GM21367 (cell line): ENCODE data around the gene MAPK8IP2.
"Not testable (repeated sequence)": the region's sequence is repeated elsewhere in the genome, so short reads cannot be mapped to it uniquely, and the experiment has no call there.

Source experiments
- ATAC-seq: cut with Tn5 transposase; IDR thresholded peaks from one replicate; pipeline ENCODE4 v1.9.1; 2021; ENCODE audit not compliant: unreplicated experiment

Gene MAPK8IP2

DNA sequence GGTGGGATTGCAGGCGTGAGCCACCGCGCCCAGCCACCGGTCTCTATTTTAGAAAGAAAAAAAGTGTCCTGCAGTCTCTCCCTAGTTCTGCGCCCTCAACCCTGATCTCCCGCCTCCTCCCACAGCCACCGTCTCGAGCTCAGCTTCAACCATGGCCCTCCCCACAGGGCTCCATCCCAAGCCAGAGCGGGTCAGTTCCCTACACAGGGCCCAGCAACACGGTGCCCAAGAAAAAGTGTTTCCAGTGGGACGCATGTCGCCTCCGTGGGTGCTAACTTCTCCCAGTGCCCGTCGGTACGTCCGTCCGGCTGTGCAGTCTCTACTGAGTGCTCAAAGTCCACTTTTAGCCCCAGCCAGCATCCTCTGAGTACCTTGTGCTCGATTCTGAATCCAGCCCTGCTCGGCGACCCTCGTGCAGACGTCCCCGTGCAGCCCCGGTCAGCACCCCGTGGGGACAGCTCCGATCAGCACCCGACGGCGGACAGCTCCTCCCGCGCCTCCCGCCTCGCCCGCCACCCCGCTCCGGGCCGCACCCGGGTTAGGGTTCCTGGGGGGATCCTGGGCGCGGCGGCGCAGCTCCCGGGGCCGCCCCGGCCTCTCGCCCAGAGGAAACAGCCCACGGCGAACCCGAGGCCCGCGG lies 657 bp upstream of the MAPK8IP2 start:
- ATAC-seq, result no peak

DNA sequence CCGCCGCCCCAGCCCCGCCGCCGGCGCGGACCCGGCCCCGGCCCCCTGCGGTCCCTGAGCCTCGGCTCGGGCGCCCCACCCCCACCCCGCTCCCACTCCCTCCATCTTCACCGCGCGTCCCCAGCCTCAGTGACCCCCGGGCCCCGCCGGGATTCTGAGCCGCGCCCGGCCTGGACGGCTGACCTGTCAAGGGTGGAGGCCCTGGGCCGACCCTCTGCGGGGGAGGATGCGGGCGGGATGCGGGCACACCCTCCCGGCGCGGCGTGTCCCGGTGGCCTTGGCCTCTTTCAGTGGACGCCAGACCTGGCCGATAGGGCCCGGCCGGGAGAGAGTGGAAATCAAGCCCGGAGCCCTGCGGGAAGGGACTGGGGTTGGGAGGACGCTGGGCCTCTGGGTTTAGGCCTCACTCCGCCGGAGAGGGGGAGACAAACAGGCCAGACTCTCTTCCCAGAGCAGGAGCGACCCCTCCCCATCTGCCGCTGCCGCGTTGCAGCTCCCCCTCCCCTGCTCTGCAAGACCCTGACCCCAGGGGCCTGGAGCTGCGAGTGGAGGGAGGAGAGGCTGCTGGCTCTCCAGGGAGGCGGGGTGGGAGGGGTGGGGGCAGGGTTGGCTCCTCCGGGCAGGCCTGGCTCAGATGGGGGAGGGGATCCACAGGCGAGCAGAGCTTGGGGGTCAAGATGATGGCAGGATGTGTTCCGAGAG lies 525 bp downstream of the MAPK8IP2 start:
- no peak for ATAC-seq

DNA sequence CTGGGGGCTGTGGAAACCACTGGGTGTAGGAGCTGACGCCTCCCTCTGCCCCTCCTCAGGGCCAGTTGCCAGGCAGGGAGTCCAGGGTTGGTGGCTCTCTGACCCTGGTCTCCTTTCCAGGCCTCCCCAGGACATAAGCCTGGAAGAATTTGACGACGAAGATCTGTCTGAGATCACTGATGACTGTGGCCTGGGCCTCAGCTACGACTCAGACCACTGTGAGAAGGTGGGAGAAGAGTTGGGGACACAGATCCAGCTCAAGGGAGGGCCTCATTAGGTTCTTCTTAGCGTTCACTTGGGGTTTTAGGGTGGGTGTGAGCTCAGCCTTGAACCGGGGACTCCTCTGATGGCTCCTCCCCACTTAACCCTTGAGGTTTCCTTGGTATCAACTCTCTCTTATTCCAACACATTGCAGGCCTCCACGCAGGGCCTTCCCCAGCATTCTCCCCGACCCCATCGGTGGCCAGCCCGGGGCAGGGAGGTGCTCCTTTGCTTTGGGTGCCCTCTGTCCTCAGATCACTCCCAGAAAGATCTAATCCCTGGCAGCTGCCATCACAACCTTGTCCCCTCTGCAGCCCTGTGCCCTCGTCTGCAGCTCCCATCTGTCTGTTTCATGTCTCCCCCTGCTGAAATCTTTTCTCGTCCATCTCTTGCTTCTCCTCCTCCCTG lies 1.2 kb downstream of the MAPK8IP2 start:
- ATAC-seq, result no peak

DNA sequence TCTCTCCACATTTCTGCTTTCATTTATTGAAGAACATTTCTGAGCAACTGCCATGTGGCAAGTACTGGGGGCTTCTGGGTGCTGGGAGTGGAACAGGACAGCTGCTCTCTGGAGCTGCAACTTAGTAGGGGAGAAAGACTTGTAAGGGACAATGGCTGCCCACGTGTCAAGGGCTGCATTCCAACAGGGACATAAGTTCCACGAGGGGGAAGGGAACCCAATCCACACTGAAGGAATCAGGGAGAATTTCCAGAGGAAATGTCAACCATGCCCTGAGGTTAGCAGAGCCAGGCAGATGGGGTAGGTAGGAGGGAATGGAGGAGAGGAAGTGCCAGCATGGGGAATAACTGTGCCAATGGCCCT lies 1.7 kb downstream of the MAPK8IP2 start:
- no peak for ATAC-seq

DNA sequence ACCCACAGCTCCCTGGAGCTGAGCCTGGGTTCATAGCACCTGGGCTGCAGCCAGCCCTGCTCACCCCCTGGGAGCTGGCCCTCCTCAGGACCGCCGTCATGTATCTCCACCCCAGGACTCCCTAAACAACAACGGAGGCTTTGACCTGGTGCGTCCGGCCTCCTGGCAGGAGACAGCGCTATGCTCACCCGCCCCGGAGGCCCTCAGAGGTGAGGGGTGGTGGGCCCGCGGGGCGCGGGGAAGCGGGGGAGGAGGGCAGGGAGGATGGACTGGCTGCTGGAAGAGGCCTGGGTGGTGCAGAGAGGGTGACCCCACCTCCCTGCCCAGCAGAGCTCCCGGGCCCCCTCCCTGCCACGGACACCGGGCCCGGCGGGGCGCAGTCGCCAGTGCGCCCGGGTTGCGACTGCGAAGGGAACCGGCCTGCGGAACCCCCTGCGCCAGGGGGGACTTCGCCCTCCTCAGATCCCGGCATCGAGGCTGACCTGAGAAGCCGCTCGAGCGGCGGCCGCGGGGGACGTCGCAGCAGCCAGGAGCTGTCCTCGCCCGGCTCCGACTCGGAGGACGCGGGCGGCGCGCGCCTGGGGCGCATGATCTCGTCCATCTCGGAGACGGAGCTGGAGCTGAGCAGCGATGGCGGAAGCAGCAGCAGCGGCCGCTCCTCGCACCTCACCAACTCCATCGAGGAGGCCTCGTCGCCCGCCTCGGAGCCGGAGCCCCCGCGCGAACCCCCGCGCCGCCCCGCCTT lies 3.1 kb downstream of the MAPK8IP2 start:
- no peak for ATAC-seq

DNA sequence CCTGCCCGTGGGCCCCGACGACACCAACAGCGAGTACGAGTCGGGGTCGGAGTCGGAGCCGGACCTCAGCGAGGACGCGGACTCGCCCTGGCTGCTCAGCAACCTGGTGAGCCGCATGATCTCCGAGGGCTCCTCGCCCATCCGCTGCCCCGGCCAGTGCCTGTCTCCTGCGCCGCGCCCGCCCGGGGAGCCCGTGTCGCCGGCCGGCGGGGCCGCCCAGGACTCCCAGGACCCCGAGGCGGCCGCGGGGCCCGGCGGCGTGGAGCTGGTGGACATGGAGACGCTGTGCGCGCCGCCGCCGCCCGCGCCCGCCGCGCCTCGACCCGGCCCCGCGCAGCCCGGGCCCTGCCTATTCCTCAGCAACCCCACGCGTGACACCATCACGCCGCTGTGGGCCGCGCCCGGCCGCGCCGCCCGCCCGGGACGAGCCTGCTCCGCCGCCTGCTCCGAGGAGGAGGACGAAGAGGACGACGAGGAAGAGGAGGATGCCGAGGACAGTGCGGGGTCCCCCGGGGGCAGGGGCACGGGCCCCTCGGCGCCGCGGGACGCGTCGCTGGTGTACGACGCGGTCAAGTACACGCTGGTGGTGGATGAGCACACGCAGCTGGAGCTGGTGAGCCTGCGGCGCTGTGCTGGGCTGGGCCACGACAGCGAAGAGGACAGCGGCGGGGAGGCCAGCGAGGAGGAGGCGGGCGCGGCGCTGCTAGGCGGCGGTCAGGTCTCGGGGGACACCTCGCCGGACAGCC lies 3.8 kb downstream of the MAPK8IP2 start:
- ATAC-seq, result no peak

DNA sequence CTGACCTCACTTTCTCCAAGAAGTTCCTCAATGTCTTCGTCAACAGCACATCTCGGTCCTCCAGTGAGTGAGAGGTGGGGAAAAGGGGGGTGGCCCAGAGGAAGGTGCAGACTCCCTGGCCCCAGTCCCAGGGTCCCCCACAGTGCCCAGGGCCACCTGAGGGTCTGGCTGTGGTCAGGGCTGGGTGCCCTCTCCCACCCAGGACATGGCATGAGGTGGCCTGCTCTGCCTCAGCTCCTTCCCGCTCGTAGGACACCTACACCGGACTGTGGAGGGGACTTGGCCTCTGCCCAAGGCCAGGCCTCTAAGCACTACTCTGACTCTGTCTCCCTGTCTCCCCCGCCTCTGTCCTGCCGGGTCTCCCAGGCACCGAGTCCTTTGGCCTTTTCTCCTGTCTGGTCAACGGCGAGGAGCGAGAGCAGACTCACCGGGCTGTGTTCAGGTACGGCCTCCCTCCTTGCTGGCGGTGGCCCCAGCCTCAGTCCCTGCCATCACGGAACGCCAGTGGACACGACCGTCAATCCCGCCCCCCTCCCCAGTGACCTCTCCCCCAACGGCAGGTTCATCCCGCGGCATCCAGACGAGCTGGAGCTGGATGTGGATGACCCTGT lies 4.5 kb downstream of the MAPK8IP2 start:
- no peak for ATAC-seq

DNA sequence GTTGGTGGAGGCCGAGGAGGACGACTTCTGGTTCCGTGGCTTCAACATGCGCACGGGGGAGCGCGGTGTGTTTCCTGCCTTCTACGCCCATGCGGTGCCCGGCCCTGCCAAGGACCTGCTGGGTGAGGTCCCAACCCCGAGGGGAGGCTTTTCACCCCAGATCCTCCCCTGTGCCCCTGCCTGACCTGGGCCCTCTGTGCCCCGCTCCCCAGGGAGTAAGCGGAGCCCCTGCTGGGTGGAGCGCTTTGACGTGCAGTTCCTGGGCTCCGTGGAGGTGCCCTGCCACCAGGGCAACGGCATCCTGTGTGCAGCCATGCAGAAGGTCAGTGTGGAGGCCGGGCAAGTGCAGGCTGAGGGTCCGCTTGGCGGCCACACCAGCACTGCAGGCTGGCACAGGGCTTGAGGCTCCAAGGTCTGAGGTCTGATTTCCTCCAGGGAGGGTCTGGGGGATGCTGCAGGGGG lies 5.1 kb downstream of the MAPK8IP2 start:
- ATAC-seq, result no peak

DNA sequence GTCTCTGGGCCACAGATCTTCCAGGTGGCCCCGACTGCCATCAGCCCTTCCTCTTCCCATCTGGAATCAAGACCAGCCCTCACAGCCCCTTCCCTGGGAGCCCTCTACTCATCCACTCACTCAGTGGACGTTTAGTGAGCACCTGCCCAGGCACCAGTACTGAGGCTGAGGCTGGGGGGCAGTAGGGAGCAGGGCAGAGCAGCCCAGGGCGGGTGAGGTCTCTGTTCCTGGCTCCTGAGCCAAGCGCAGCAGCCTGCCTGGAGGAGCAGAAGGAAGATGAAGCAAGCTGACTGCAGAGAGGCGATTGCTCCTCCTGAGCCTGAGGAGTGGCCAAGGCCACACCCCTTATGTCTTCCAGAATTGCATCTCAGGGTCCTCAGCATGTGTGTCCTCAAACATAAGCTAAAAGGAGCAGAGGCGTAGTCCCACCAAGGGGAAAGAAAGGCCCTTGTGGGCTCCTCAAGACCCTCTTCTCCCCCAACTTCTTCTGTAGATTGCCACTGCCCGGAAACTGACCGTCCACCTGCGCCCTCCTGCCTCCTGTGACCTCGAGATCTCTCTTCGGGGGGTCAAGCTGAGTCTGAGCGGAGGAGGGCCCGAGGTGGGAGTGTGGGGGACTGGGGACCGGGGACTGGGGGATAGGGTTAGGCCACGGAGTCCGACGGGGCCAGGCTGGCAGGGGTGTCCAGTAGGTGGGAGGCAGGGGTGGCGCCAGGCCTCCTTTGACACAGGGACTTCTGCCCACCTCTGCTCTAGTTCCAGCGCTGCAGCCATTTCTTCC lies 5.8 kb downstream of the MAPK8IP2 start:
- ATAC-seq, result no peak

DNA sequence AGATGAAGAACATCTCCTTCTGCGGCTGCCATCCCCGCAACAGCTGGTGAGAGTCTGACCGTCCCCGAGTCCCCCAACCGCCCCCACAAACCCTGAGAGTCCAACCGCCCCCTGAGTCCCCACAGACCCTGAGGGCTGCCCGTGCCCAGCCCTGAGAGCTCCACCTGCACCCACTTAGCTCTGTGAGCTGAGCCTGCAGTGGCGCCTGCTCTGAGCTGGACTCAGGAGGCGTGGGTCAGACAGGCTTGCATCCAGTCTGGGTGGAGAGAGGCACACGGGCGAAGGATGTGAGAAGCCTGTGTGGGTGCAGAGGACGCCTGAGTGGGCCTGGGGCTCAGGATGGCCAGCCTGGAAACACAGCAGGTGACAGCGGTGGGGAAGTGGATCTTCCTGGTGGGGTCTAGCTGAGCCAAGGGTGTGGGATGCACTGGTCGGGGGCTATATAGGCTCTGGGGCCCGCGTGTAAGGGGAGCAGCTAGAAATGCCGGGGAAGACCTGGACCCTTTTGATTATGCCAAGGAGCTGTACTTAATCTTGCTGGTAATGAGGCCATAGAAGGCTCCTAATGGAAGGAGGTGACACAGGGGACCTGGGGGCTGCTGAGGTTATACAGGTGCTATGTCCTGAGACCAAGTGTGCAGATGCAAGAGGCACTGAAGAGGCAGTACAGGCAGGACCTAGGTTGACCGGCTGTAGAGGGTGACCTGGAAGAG lies 6.5 kb downstream of the MAPK8IP2 start:
- ATAC-seq, result no peak

DNA sequence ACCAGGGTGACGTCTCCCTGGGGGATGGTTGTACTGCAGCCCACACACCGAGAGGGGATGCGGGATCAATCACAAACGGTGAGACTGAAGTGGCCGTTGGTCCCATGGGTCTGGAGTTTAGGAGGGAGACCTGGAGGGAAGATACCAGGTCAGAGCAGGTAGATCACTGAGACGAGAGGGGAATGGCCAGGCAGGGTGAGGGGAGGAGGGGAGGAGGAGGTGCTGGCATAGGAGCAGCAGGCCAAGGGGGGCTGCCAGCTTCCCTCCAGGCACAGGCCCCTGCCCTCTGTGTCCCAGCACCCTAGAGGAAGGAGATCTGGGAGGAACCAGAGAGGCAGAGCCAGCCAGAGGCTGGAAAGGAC lies 7.0 kb downstream of the MAPK8IP2 start:
- ATAC-seq, result no peak

DNA sequence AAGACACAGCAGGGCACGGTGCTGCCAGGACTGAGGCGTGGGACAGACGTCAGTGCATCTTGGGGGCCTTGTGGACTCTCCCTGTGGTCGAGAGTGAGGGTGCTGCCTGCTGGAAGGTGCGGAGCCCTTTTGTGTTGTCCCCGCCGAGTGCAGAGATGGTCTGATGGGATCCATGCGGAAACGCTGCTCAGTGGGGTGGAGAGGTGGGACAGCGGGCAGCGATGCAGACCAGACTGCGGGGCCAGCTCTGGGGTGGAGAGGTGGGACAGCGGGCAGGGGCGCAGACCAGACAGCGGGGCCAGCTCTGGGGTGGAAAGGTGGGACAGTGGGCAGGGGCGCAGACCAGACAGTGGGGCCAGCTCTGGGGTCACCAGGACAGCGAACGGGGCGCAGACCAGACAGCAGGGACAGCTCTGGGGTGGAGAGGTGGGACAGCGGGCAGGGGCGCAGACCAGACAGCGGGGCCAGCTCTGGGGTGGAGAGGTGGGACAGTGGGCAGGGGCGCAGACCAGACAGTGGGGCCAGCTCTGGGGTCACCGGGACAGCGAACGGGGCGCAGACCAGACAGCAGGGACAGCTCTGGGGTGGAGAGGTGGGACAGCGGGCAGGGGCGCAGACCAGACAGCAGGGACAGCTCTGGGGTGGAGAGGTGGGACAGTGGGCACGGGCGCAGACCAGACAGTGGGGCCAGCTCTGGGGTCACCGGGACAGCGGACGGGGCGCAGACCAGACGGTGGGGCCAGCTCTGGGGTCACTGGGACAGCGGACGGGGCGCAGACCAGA lies 7.7 kb downstream of the MAPK8IP2 start:
- ATAC-seq, result not testable (repeated sequence)

DNA sequence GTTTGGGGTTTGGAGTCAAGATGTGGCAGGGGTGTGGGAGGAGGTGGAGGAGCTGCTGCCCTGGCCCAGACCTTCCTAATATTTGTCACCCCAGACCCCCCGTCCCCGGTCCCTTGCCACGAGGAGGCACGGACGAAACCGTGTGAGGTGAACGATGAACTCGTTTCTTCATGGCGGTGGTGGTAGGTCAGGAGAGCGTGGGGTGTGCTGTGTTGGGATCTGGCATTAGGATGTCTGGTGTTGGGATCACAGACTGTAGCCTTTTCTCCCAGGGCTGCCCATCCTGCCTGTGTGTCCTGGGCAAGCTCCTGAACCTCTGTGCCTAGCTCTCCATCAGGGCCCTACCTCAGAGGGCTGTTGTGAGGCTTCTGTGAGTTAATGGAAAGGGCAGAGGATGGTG lies 8.4 kb downstream of the MAPK8IP2 start:
- no peak for ATAC-seq

DNA sequence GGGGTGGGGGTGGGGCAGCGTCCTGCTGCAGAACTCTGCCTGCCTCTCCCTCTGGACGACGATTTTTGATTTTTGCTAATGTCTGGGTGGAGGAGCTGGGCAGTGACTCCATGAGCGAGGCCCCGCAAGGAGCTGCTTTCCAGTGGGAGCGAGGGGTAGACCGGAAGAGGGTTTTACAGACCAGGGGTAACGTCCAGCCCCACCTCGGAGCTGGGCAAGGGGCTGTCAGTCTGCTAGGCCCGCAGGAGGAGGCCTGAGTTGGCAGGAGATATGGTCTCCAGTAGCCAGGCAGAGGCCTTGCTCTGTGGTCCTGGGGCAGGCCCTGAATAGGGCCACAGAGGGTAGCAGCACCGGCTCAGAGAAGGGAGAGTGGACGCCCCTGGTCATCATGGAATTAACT lies 9.0 kb downstream of the MAPK8IP2 start:
- no peak for ATAC-seq

DNA sequence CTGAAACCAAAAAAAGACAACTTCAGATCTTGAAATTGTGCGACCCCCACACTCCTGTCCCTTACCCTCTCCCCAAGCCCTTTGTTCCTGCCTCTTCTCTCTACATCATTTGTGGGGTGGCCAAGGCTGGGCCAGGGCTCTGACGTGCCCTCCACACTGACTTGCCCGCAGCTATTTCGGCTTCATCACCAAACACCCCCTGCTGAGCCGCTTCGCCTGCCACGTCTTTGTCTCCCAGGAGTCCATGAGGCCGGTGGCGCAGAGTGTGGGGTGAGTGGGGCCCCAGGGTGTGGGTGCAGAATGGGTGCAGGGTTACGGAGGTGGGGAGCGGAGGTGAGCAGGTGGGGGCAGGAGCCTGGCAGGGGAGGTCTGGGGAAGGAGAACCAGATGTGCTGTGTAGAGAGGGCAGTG lies 9.5 kb downstream of the MAPK8IP2 start:
- no peak for ATAC-seq

DNA sequence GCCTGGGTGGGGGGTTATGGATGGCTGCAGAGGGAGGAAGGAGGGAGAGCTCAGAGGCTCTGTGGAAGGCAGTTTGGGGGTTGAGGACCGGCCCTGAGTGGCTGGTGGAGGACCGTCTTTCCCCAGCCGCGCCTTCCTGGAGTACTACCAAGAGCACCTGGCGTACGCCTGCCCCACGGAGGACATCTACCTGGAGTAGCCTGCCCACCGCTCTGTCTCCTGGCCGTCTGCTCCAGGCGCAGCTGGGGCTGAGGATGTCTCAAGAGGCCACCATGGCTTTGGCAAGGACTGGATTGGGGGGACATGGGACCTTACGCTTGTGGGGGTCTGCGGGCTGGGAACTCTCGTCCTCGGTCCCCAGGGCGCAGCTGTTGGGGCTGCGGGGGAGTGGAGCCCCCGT lies 10.0 kb downstream of the MAPK8IP2 start:
- no peak for ATAC-seq

DNA sequence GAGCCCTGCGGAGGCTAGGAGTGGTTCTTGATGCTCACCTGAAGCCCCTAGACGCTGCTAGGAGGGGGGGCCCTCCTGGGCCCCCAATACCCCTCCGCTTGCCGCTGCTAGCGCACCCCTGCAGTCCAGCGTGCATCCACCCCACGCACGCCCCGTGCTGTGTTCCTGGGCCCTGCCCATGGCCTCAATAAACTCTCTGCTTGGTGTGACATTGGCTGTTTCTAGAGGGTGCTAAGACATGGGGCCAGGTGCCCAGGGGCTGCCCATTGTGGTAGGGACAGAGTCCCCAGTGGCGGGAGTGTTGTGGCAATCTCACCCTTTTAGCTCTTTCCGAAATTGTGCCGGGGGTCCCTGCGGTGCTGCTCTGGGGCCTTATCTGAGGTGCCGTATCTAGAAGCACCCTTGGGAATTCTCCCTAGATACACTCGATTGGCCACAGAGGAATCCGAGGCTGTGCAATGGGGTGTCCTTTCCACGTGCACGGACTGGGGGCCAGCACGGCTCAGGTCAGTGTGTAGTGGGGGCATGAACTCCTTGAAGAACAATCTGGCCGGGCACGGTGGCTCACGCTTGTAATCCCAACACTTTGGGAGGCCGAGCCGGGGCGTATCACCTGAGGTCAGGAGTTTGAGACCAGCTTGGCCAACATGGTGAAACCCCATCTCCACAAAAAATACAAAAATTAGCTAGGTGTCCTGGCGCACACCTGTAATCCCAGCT lies 10.9 kb downstream of the MAPK8IP2 start:
- no peak for ATAC-seq

DNA sequence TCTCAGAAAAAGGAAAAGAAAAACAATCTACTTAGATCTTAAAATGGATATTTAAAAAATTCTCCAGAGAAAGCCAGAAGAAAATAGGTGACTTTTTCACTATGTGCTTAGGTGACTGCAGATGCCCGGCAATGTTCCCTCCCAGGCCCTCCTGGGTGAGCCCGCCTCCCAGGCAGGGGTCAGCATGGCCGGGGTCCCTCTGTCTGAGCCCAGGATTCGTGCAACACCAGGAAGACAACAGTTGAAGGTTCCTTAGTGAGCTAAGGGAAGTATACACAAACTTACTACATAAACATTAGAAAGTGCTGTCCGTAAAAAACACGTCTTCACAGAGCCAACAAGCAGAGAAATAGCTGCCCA lies 11.6 kb downstream of the MAPK8IP2 start:
- no peak for ATAC-seq
